ENCODE results near the gene SHTN1. TPM values are rescaled to one million over a fixed set of nuclear protein-coding genes. Genes with fewer than 3 reads are reported as not detected.

The SHTN1 gene
- total and polyA plus RNA-seq, 2 experiments from 2014 or later, result 0.86 to 3.5 TPM

DNA sequence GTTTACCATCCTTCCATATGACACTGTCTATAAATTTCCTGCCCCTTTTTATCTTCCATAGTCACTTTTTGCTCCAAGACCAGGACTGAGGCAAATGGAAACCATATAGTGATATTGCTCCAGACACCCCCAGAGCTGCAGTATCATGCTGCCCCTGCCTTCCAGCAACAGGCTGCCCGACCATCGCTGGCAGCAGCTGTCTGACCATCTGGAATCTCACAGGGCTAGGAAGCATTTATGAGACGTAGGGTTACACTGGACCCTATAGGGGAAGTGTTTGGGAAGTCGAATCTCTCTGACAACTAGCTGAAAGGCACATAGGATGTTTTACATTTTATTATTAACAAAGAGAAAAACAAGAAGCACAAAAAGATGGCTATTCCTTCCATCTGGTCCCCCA, 136.3 kb downstream of the SHTN1 start:
- H2AFZ ChIP-seq, result no peak overlapping the region
- no peak overlapping the region for H3K9ac ChIP-seq
- H3K36me3 ChIP-seq (ENCODE audit: low read depth), result no peaks in the 10 kb centered on the region
- no peak overlapping the region for H3K4me3 ChIP-seq
- in situ Hi-C loops (cut with MboI), result no loop called here
- TF ChIP-seq EZH2phosphoT487 (IDR thresholded peaks at IDR 0.05; ENCODE audit: insufficient read depth, low read depth) (no peak), EZH2 (IDR thresholded peaks at IDR 0.05; ENCODE audit: insufficient read depth, poor library complexity, severe bottlenecking) (no peak)
- no peak for DNase-seq
- H3K4me2 ChIP-seq (ENCODE audit: unreplicated experiment), result no peak overlapping the region
- no peaks in the 10 kb centered on the region for H3F3A ChIP-seq (ENCODE audit: insufficient read depth)
- WGBS, 2 experiments (ENCODE audit: low coverage in 1 of 2, low lambda C conversion rate in 2 of 2, missing lambda C conversion rate in 2 of 2), result 5 to 7% methylated on average over 4 of the region's 4 CpGs
- H3K9me3 ChIP-seq (ENCODE audit: low read depth), result no peaks in the 10 kb centered on the region
- H4K20me1 ChIP-seq (ENCODE audit: insufficient read depth), result no peaks in the 10 kb centered on the region
- no peaks in the 10 kb centered on the region for H3K79me2 ChIP-seq (ENCODE audit: insufficient read depth)
- peaks cover 12% of the 10 kb centered on the region; the same call in 1 of the 2 replicates for H3K27me3 ChIP-seq (replicated peaks; ENCODE audit: insufficient read depth)
- no peak overlapping the region for H3K27ac ChIP-seq
- H3K4me1 ChIP-seq (ENCODE audit: insufficient read depth), result no peaks in the 10 kb centered on the region
- H3K9me2 ChIP-seq (ENCODE audit: insufficient read depth), result no peaks in the 10 kb centered on the region

DNA sequence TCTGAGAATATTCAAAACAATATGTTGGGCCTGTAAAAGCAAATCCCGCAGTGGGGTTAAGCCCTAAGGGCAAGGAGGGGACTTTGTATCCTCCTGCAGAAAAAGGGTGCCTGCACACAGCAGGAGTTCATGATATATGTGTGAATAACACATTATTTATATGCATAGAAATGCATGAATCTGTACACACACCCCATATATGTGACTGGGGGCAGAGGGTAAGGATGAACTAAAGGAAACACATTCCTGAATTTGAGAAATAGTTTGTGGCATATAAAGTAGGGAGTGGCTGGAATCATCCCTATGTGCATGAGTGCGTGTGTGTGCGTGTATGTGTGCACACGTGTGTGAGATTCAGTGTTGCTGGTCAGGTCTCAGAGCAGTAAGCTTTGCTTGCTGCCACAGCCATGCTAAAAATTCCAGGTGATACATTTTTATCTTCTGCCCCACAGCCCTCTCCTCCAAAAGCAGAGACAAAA, 136.8 kb downstream of the SHTN1 start:
- in situ Hi-C loops (cut with MboI), result no loop called here
- peaks cover 7% of the 10 kb centered on the region; the same call in 1 of the 2 replicates for H3K27me3 ChIP-seq (replicated peaks; ENCODE audit: insufficient read depth)
- no peaks in the 10 kb centered on the region for H3K4me1 ChIP-seq (ENCODE audit: insufficient read depth)
- H3K4me2 ChIP-seq (ENCODE audit: unreplicated experiment), result no peak overlapping the region
- H3K36me3 ChIP-seq (ENCODE audit: low read depth), result no peaks in the 10 kb centered on the region
- H3F3A ChIP-seq (ENCODE audit: insufficient read depth), result no peaks in the 10 kb centered on the region
- no peak overlapping the region for H3K4me3 ChIP-seq
- TF ChIP-seq EZH2phosphoT487 (IDR thresholded peaks at IDR 0.05; ENCODE audit: insufficient read depth, low read depth) (no peak), EZH2 (IDR thresholded peaks at IDR 0.05; ENCODE audit: insufficient read depth, poor library complexity, severe bottlenecking) (no peak)
- no peak overlapping the region for H2AFZ ChIP-seq
- H4K20me1 ChIP-seq (ENCODE audit: insufficient read depth), result no peaks in the 10 kb centered on the region
- no peaks in the 10 kb centered on the region for H3K9me2 ChIP-seq (ENCODE audit: insufficient read depth)
- H3K9me3 ChIP-seq (ENCODE audit: low read depth), result no peaks in the 10 kb centered on the region
- H3K27ac ChIP-seq, result no peak overlapping the region
- H3K9ac ChIP-seq, result no peak overlapping the region
- WGBS, 2 experiments (ENCODE audit: low coverage in 1 of 2, low lambda C conversion rate in 2 of 2, missing lambda C conversion rate in 2 of 2), result 64 to 68% methylated on average over 4 of the region's 4 CpGs
- H3K79me2 ChIP-seq (ENCODE audit: insufficient read depth), result no peaks in the 10 kb centered on the region
- no peak for DNase-seq

DNA sequence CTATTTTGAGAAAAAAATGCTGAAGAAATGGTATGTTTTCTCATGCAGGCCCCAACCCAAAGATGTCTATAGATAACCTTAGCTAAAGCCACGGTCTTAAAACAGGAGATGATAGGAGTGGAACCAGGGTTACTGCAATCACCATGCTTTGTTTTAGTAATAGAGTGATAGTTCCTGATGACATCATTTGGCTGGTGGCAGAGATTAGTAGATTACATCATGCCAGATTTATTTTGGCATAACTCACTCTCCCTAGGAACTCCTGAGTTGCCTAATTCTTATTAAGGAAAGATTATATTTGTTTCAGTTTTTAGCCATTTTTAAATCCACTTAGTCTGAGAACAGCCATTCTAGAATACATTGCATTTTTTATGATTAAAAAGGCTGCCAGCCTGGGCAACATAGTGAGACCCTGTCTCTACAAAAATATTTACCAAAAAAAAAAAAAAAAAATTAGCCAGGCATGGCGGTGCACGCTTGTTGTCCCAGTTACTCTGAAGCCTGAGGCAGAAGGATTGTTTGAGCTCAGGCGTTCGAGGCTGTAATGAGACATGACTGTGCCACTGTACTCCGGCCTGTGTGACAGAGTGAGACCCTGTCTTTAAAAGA, 137.9 kb downstream of the SHTN1 start:
- Histone ChIP-seq H2AFZ (no peak overlapping the region), H3K27me3 (replicated peaks; ENCODE audit: insufficient read depth) (no peaks in the 10 kb centered on the region), H3K36me3 (ENCODE audit: low read depth) (no peaks in the 10 kb centered on the region), H3K79me2 (ENCODE audit: insufficient read depth) (no peaks in the 10 kb centered on the region), H4K20me1 (ENCODE audit: insufficient read depth) (no peaks in the 10 kb centered on the region), H3K9me2 (ENCODE audit: insufficient read depth) (no peaks in the 10 kb centered on the region), H3K4me1 (ENCODE audit: insufficient read depth) (no peaks in the 10 kb centered on the region), H3K4me2 (ENCODE audit: unreplicated experiment) (no peak overlapping the region), H3K9ac (no peak overlapping the region), H3F3A (ENCODE audit: insufficient read depth) (no peaks in the 10 kb centered on the region), H3K4me3 (no peak overlapping the region), H3K9me3 (ENCODE audit: low read depth) (no peaks in the 10 kb centered on the region), H3K27ac (no peak overlapping the region)
- WGBS, 2 experiments (ENCODE audit: low coverage in 1 of 2, low lambda C conversion rate in 2 of 2, missing lambda C conversion rate in 2 of 2), result 59 to 63% methylated on average over 6 of the region's 6 CpGs
- in situ Hi-C loops (cut with MboI), result no loop called here
- peak; percentile 65 for DNase-seq
- no peak for TF ChIP-seq EZH2phosphoT487 (IDR thresholded peaks at IDR 0.05; ENCODE audit: insufficient read depth, low read depth)
- no peak for TF ChIP-seq EZH2 (IDR thresholded peaks at IDR 0.05; ENCODE audit: insufficient read depth, poor library complexity, severe bottlenecking)

DNA sequence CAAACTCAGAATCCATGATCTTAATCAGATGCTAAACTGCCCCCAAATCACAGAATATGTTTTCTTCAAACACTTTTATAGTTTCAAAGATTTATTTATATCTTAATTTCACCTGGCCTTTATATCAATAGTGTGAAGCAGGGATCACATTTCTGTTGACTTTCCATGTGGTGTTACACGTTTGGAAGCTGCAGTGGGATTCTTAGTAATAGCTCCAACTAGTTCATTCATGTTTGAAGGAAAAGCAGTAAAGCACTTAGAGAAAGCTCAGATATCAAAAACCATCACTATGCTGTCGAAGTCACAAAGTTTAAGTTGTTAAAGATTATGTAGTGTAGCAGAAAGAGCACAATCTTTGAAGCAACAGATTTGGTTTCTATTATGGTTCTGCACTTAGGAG, 138.9 kb downstream of the SHTN1 start:
- Histone ChIP-seq H3K9ac (no peak overlapping the region), H3K9me2 (ENCODE audit: insufficient read depth) (no peaks in the 10 kb centered on the region), H2AFZ (no peak overlapping the region), H4K20me1 (ENCODE audit: insufficient read depth) (no peaks in the 10 kb centered on the region), H3K4me1 (ENCODE audit: insufficient read depth) (no peaks in the 10 kb centered on the region), H3K27ac (no peak overlapping the region), H3K4me2 (ENCODE audit: unreplicated experiment) (no peak overlapping the region), H3K79me2 (ENCODE audit: insufficient read depth) (no peaks in the 10 kb centered on the region), H3K4me3 (no peak overlapping the region), H3F3A (ENCODE audit: insufficient read depth) (no peaks in the 10 kb centered on the region), H3K36me3 (ENCODE audit: low read depth) (no peaks in the 10 kb centered on the region), H3K27me3 (replicated peaks; ENCODE audit: insufficient read depth) (no peaks in the 10 kb centered on the region), H3K9me3 (ENCODE audit: low read depth) (no peaks in the 10 kb centered on the region)
- no peak for DNase-seq
- WGBS, 2 experiments (ENCODE audit: low coverage in 1 of 2, low lambda C conversion rate in 2 of 2, missing lambda C conversion rate in 2 of 2), result 47 to 60% methylated on average over 2 of the region's 2 CpGs
- no peak for TF ChIP-seq EZH2 (IDR thresholded peaks at IDR 0.05; ENCODE audit: insufficient read depth, poor library complexity, severe bottlenecking)
- in situ Hi-C loops (cut with MboI), result no loop called here

Data from GM23248 (cell line).